ENCODE measurements around the gene APBB2. TPM values are rescaled to one million over a fixed set of nuclear protein-coding genes. Genes with fewer than 3 reads are reported as not detected.
"Not testable (repeated sequence)": the region's sequence is repeated elsewhere in the genome, so short reads cannot be mapped to it uniquely, and the experiment has no call there.

APBB2 gene
- total and polyA plus RNA-seq, 2 donors = 20.6 to 67.8 TPM

- WGBS = 71% methylated on average over 5 of the region's 5 CpGs
- no peaks in the 10 kb centered on the region for H3K36me3 ChIP-seq (ENCODE audit: insufficient read depth)
- no peak for DNase-seq (ENCODE audit: extremely low spot score)
- H3K4me1 ChIP-seq (ENCODE audit: insufficient read depth) = no peaks in the 10 kb centered on the region
- H3K27ac ChIP-seq (ENCODE audit: low read depth) = no peak overlapping the region
- no peak overlapping the region for H3K4me3 ChIP-seq (ENCODE audit: low read depth, low read length)
Observed at GRCh38 chr4:41155194-41155830, 59.0 kb downstream of the APBB2 start.

- no peak overlapping the region for H3K4me3 ChIP-seq (ENCODE audit: low read depth, low read length)
- no peaks in the 10 kb centered on the region for H3K36me3 ChIP-seq (ENCODE audit: insufficient read depth)
Observed at GRCh38 chr4:41154814-41155177, 59.5 kb downstream of the APBB2 start.

GRCh38 chr4:41154010-41154813, 60.1 kb downstream of the APBB2 start:
- Histone ChIP-seq H3K36me3 (ENCODE audit: insufficient read depth) (no peaks in the 10 kb centered on the region), H3K4me3 (ENCODE audit: low read depth, low read length) (no peak overlapping the region), H3K4me1 (ENCODE audit: insufficient read depth) (no peaks in the 10 kb centered on the region), H3K27ac (ENCODE audit: low read depth) (no peak overlapping the region)
- WGBS = 69% methylated on average over 6 of the region's 6 CpGs
- DNase-seq (ENCODE audit: extremely low spot score) = no peak

More at GRCh38 chr4:41154814-41155177, 59.5 kb downstream of the APBB2 start:
- no peak for DNase-seq (ENCODE audit: extremely low spot score)
- Histone ChIP-seq H3K27ac (ENCODE audit: low read depth) (no peak overlapping the region), H3K4me1 (ENCODE audit: insufficient read depth) (no peaks in the 10 kb centered on the region)
- 79% methylated on average over 5 of the region's 5 CpGs for WGBS

- DNase-seq (ENCODE audit: extremely low spot score) = no peak
- Histone ChIP-seq H3K27ac (ENCODE audit: low read depth) (no peak overlapping the region), H3K4me1 (ENCODE audit: insufficient read depth) (peaks cover 1% of the 10 kb centered on the region), H3K36me3 (ENCODE audit: insufficient read depth) (no peaks in the 10 kb centered on the region), H3K4me3 (ENCODE audit: low read depth, low read length) (no peak overlapping the region)
- WGBS = 84% methylated on average over 2 of the region's 2 CpGs
Observed at GRCh38 chr4:41150401-41150800, 63.9 kb downstream of the APBB2 start.

- not testable (repeated sequence) for DNase-seq (ENCODE audit: extremely low spot score); H3K4me1 ChIP-seq (ENCODE audit: insufficient read depth); H3K27ac ChIP-seq (ENCODE audit: low read depth); H3K4me3 ChIP-seq (ENCODE audit: low read depth, low read length); H3K36me3 ChIP-seq (ENCODE audit: insufficient read depth)
- WGBS = 92% methylated on average over 4 of the region's 4 CpGs
Observed at GRCh38 chr4:41149568-41149967, 64.8 kb downstream of the APBB2 start.

- WGBS = 84% methylated on average over 4 of the region's 4 CpGs
- Histone ChIP-seq H3K36me3 (ENCODE audit: insufficient read depth) (no peaks in the 10 kb centered on the region), H3K27ac (ENCODE audit: low read depth) (no peak overlapping the region), H3K4me3 (ENCODE audit: low read depth, low read length) (no peak overlapping the region), H3K4me1 (ENCODE audit: insufficient read depth) (peaks cover 1% of the 10 kb centered on the region)
- no peak for DNase-seq (ENCODE audit: extremely low spot score)
Observed at GRCh38 chr4:41148931-41149330, 65.4 kb downstream of the APBB2 start.

- Histone ChIP-seq H3K4me1 (ENCODE audit: insufficient read depth) (peaks cover 1% of the 10 kb centered on the region), H3K4me3 (ENCODE audit: low read depth, low read length) (no peak overlapping the region), H3K36me3 (ENCODE audit: insufficient read depth) (no peaks in the 10 kb centered on the region), H3K27ac (ENCODE audit: low read depth) (no peak overlapping the region)
- WGBS = 96% methylated on average over 4 of the region's 4 CpGs
- DNase-seq (ENCODE audit: extremely low spot score) = no peak
Observed at GRCh38 chr4:41148292-41148691, 66.0 kb downstream of the APBB2 start.

- H3K4me1 ChIP-seq (ENCODE audit: insufficient read depth); H3K4me3 ChIP-seq (ENCODE audit: low read depth, low read length); DNase-seq (ENCODE audit: extremely low spot score); H3K36me3 ChIP-seq (ENCODE audit: insufficient read depth); H3K27ac ChIP-seq (ENCODE audit: low read depth): not testable (repeated sequence)
- WGBS = 95% methylated on average over 3 of the region's 3 CpGs
Observed at GRCh38 chr4:41147570-41147969, 66.8 kb downstream of the APBB2 start.

GRCh38 chr4:41146716-41147506, 67.4 kb downstream of the APBB2 start:
- Histone ChIP-seq H3K36me3 (ENCODE audit: insufficient read depth) (no peaks in the 10 kb centered on the region), H3K4me1 (ENCODE audit: insufficient read depth) (peaks cover 1% of the 10 kb centered on the region), H3K27ac (ENCODE audit: low read depth) (no peak overlapping the region), H3K4me3 (ENCODE audit: low read depth, low read length) (no peak overlapping the region)
- 60% methylated on average over 14 of the region's 14 CpGs for WGBS
- no peak for DNase-seq (ENCODE audit: extremely low spot score)

GRCh38 chr4:41146196-41146595, 68.1 kb downstream of the APBB2 start:
- 92% methylated on average over 5 of the region's 5 CpGs for WGBS
- no peak for DNase-seq (ENCODE audit: extremely low spot score)
- no peak overlapping the region for H3K4me3 ChIP-seq (ENCODE audit: low read depth, low read length)
- H3K27ac ChIP-seq (ENCODE audit: low read depth) = no peak overlapping the region
- peaks cover 1% of the 10 kb centered on the region for H3K4me1 ChIP-seq (ENCODE audit: insufficient read depth)
- H3K36me3 ChIP-seq (ENCODE audit: insufficient read depth) = no peaks in the 10 kb centered on the region

GRCh38 chr4:41145571-41146078, 68.7 kb downstream of the APBB2 start:
- Histone ChIP-seq H3K27ac (ENCODE audit: low read depth) (no peak overlapping the region), H3K4me1 (ENCODE audit: insufficient read depth) (peaks cover 1% of the 10 kb centered on the region), H3K36me3 (ENCODE audit: insufficient read depth) (no peaks in the 10 kb centered on the region), H3K4me3 (ENCODE audit: low read depth, low read length) (no peak overlapping the region)
- DNase-seq (ENCODE audit: extremely low spot score) = no peak
- WGBS = 67% methylated on average over 3 of the region's 3 CpGs

- DNase-seq (ENCODE audit: extremely low spot score) = no peak
- peaks cover 1% of the 10 kb centered on the region for H3K4me1 ChIP-seq (ENCODE audit: insufficient read depth)
- no peaks in the 10 kb centered on the region for H3K36me3 ChIP-seq (ENCODE audit: insufficient read depth)
- H3K4me3 ChIP-seq (ENCODE audit: low read depth, low read length) = no peak overlapping the region
- no peak overlapping the region for H3K27ac ChIP-seq (ENCODE audit: low read depth)
- 61% methylated on average over 5 of the region's 5 CpGs for WGBS
Observed at GRCh38 chr4:41144812-41145211, 69.5 kb downstream of the APBB2 start.

- DNase-seq (ENCODE audit: extremely low spot score) = no peak
- Histone ChIP-seq H3K36me3 (ENCODE audit: insufficient read depth) (no peaks in the 10 kb centered on the region), H3K4me3 (ENCODE audit: low read depth, low read length) (no peak overlapping the region), H3K4me1 (ENCODE audit: insufficient read depth) (peaks cover 1% of the 10 kb centered on the region), H3K27ac (ENCODE audit: low read depth) (no peak overlapping the region)
- WGBS = 33% methylated on average over 3 of the region's 3 CpGs
Observed at GRCh38 chr4:41144040-41144379, 70.3 kb downstream of the APBB2 start.

All from urinary bladder (tissue), 4 donors.